AG04450 (cell line): ENCODE data around the gene GPC3. TPM values are rescaled to one million over a fixed set of nuclear protein-coding genes. Genes with fewer than 3 reads are reported as not detected.

ENCODE experiments used
- CTCF ChIA-PET: fragments of 300-600, 350-600 bp; formaldehyde crosslinking; extraction: SDS; loops from one replicate; lab custom pipeline; 2022; ENCODE audit warnings: antibody characterized with exemption, inconsistent platforms; lab: Charles Lee
- POLR2A ChIA-PET: fragments of 350-600 bp; formaldehyde crosslinking; extraction: SDS; loops from one replicate; lab custom pipeline; 2021; ENCODE audit warnings: antibody characterized with exemption, inconsistent platforms; lab: Yijun Ruan, JAX
- DNase-seq: peaks from one replicate; pipeline ENCODE4 v3.0.0-alpha.2; 2011; ENCODE audit warnings: low read depth, low spot score
- H3K27ac ChIP-seq: one replicate; pipeline ENCODE4 v1.5.1; 2012; ENCODE audit warnings: low read depth, low read length, control low read depth
- H3K27me3 ChIP-seq: one replicate; pipeline ENCODE4 v1.6.0; 2012; ENCODE audit warnings: low read length; ENCODE audit not compliant: control insufficient read depth, insufficient read depth
- H3K4me3 ChIP-seq: 2 replicates; pipeline ENCODE4 v1.5.1; 2011; ENCODE audit warnings: mild to moderate bottlenecking, low read depth, low read length, control low read depth
- H3K9me3 ChIP-seq: 2 replicates; pipeline ENCODE4 v1.5.1; 2012; ENCODE audit warnings: low read length; ENCODE audit not compliant: control insufficient read depth, insufficient read depth
- polyA plus RNA-seq: library from polyadenylated mRNA; depleted of rRNA; stranded (reverse); fragments of >200 nt; gene quantifications from 2 replicates; pipeline ENCODE4 v1.2.3, GENCODE V29; 2011
- TF ChIP-seq, protein P1 (sequence below): IDR thresholded peaks from 2 replicates; pipeline ENCODE4 v1.5.1; 2011; ENCODE audit warnings: low read depth, low read length, control low read depth, inconsistent platforms

The GPC3 gene
- polyA plus RNA-seq, 1 experiment: not detected

DNA sequence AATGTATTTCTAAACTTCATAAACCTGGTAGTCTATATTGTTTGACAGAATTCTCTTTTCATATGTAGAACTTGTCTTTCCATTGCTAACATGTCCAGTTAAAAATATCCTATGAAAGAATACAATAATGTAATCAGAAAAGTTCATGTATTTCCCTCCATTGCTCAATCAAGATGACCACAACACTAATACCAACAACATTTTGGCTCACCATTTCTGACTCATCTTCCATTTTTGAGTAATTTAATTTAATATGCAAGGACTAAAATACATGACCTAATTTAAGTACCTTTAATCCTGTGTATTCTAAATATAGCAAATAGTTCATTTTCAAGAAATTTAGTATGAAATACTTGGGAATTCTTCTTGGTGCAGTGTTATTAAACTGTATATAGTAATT lies 330.6 kb downstream of the GPC3 start:
- DNase-seq: no peak
- Histone ChIP-seq H3K27me3 (no peaks in the 10 kb centered on the region), H3K27ac (no peak overlapping the region), H3K4me3 (no peak overlapping the region), H3K9me3 (no peaks in the 10 kb centered on the region)
- CTCF ChIA-PET: no interaction called here
- TF ChIP-seq, protein P1, sequence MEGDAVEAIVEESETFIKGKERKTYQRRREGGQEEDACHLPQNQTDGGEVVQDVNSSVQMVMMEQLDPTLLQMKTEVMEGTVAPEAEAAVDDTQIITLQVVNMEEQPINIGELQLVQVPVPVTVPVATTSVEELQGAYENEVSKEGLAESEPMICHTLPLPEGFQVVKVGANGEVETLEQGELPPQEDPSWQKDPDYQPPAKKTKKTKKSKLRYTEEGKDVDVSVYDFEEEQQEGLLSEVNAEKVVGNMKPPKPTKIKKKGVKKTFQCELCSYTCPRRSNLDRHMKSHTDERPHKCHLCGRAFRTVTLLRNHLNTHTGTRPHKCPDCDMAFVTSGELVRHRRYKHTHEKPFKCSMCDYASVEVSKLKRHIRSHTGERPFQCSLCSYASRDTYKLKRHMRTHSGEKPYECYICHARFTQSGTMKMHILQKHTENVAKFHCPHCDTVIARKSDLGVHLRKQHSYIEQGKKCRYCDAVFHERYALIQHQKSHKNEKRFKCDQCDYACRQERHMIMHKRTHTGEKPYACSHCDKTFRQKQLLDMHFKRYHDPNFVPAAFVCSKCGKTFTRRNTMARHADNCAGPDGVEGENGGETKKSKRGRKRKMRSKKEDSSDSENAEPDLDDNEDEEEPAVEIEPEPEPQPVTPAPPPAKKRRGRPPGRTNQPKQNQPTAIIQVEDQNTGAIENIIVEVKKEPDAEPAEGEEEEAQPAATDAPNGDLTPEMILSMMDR: no peak
- POLR2A ChIA-PET: no interaction called here

DNA sequence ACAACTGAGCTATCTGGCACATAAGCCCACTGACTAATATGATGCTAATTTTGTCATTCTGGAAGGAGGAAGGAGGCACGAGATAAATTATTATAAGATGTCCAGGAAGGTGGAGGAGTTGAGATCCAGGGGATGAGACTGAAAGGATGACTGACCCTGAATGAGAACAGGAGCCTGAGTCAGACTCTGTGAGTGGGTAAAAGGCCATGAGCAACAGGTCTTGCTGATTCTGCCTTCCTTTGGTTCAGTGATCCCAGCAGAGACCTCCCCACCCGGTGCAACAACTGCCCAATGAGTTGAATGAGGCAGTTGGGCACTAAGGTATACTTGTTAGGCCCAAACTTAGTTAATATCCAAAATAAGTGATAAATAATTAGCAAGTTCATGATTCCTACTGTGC lies 332.0 kb downstream of the GPC3 start:
- Histone ChIP-seq H3K27ac (no peak overlapping the region), H3K4me3 (no peak overlapping the region), H3K9me3 (no peaks in the 10 kb centered on the region), H3K27me3 (no peaks in the 10 kb centered on the region)
- DNase-seq: no peak
- TF ChIP-seq, protein P1: no peak
- ChIA-PET POLR2A (no interaction called here), CTCF (no interaction called here)

DNA sequence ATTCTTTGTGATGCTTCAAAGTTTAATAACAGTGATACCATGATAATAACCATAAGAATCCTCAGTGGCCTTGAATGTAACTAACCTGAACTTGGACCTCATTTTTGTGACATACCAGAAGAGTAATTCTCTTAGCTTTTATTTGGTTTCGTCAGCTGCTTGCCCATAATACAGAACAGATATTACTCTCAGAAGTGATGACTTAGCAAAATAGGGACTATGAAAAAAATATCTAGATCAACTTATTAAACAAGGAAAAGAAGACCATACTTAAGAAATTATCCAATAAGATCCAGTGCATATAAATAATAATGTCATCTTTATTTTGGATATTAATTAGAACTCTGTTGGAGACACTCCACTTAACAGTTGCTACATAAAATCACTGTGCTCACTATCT lies 333.2 kb downstream of the GPC3 start:
- TF ChIP-seq, protein P1: no peak
- CTCF ChIA-PET: no interaction called here
- Histone ChIP-seq H3K9me3 (no peaks in the 10 kb centered on the region), H3K4me3 (no peak overlapping the region), H3K27me3 (no peaks in the 10 kb centered on the region), H3K27ac (no peak overlapping the region)
- DNase-seq: no peak
- POLR2A ChIA-PET: no interaction called here

DNA sequence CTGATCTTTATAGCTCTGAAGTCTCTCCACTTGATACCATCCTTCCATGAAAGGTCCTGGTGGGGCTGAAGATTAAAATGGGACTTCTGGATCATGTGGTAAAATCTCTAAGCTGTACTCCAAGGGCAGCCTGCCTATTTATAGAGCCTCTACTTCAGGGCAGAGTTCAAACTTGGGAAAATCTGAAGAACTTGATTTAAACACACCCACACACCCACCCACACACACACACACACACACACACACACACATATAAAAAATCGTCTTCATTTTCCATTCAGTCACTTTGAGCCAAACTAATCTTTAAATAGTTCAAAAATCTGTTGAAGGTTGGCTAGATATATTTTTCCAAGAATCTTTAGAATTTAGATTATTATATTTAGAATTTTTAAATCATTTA lies 335.2 kb downstream of the GPC3 start:
- TF ChIP-seq, protein P1: no peak
- no peak overlapping the region for H3K4me3 ChIP-seq
- H3K27me3 ChIP-seq: no peaks in the 10 kb centered on the region
- no peak overlapping the region for H3K27ac ChIP-seq
- DNase-seq: no peak
- ChIA-PET CTCF (interaction anchor here (2.6 kb wide), 1 partner anchor 20 kb away, joined by 8 read pairs; no protein-coding TSS in a partner anchor), POLR2A (no interaction called here)
- H3K9me3 ChIP-seq: no peaks in the 10 kb centered on the region

DNA sequence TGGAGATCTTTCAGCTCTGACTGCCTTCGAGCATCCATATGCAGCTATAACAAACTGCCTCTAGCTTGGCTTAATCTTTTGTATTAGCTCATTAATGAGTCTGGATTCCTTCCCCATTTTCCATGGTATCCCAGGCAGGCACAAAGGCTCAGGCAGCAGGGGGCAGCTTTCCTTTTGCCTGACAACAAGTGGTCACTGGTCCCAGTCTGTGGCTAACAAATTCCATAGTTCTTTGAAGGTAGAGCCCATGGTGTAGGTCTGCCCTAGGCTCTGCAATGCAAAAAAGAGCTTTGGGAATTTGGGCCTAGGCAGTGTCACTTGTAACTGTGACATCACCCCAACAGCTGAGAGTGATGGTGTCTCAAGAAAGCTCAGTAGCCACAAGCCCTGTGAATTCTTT lies 335.7 kb downstream of the GPC3 start:
- Histone ChIP-seq H3K9me3 (no peaks in the 10 kb centered on the region), H3K4me3 (no peak overlapping the region), H3K27me3 (no peaks in the 10 kb centered on the region), H3K27ac (no peak overlapping the region)
- POLR2A ChIA-PET: no interaction called here
- TF ChIP-seq, protein P1: no peak
- CTCF ChIA-PET: interaction anchor here (2.6 kb wide), 1 partner anchor 21 kb away, joined by 8 read pairs; no protein-coding TSS in a partner anchor
- DNase-seq: no peak
